Thoracic aorta endothelial cell (primary cell): ENCODE data around the gene UBR2. TPM values are rescaled to one million over a fixed set of nuclear protein-coding genes. Genes with fewer than 3 reads are reported as not detected.

Experiments used
- small RNA-seq: library from RNA; depleted of rRNA; stranded (forward); fragments of <200 nt; gene quantifications from one replicate; pipeline ENCODE3, GENCODE V24; 2012
- total RNA-seq: library from RNA; depleted of rRNA; stranded (reverse); fragments of >200 nt; gene quantifications from 2 replicates; pipeline ENCODE4 v1.2.3, GENCODE V29; 2012

UBR2 gene
- total RNA-seq, result 31.9 and 34.0 TPM in 2 replicates

GRCh38 chr6:42563697-42564505, at the start of gene UBR2:
TSS of gene UBR2 (plus strand) at chr6:42564029. CDS start at chr6:42564320, 291 bp downstream.

GRCh38 chr6:42722497-42722896, 158.7 kb downstream of the UBR2 start, which contains the start of gene PRPH2:
TSS of gene PRPH2 (minus strand) at chr6:42722597. CDS start at chr6:42722334, 263 bp downstream.

Small RNAs within 50 kb of the gene (small RNA-seq; reads per million reads assigned to genes)
- gene RNU6-890P, result not detected

Other genes starting within 250 kb of the UBR2 start
- 0.27 and 1.2 TPM in 2 replicates for gene TRERF1, start 112.1 kb upstream of the UBR2 start, total RNA-seq
- gene PRPH2, start 158.6 kb downstream of the UBR2 start, total RNA-seq, result 0.07 TPM in 1 of 2 replicates, not detected in the other
- gene TBCC, start 182.1 kb downstream of the UBR2 start, total RNA-seq, result 28.3 and 31.3 TPM in 2 replicates
- 6.5 and 7.1 TPM in 2 replicates for gene BICRAL, start 218.0 kb downstream of the UBR2 start, total RNA-seq